Heart right ventricle (tissue), 16 donors: ENCODE results near the gene AP1AR. TPM values are rescaled to one million over a fixed set of nuclear protein-coding genes. Genes with fewer than 3 reads are reported as not detected.

Source experiments
- ATAC-seq, 8 donors: fragments of 200-7000 bp; cut with Tn5 transposase; one replicate each; pipeline ENCODE4 v1.9.1; 2020; ENCODE audit warnings: mild to moderate bottlenecking in 8 of 8, moderate library complexity in 8 of 8, moderate number of reproducible peaks in 1 of 8
- DNase-seq, 2 donors: peaks; one replicate each; pipeline ENCODE4 v3.0.0-alpha.2; 2020
- H3K27ac ChIP-seq, 10 donors: fragments of 200-600 bp; sonication (generic) in 2 of 10; one replicate each; pipeline versions ENCODE4 v1.5.0 to v1.8.0; 2020 to 2022; ENCODE audit warnings: mild to moderate bottlenecking in 3 of 10
- H3K27me3 ChIP-seq, 7 donors: fragments of 200-600 bp; one replicate each; pipeline ENCODE4 v1.8.0; 2021 to 2022; ENCODE audit warnings: mild to moderate bottlenecking in 2 of 7
- H3K36me3 ChIP-seq, 9 donors: fragments of 200-600 bp; sonication (generic) in 1 of 9; one replicate each; pipeline versions ENCODE4 v1.5.0 to v1.8.0; 2020 to 2022; ENCODE audit warnings: mild to moderate bottlenecking in 2 of 9
- H3K4me1 ChIP-seq, 9 donors: fragments of 200-600 bp; sonication (generic) in 1 of 9; one replicate each; pipeline versions ENCODE4 v1.5.0 to v1.8.0; 2020 to 2022; ENCODE audit warnings: mild to moderate bottlenecking in 4 of 9
- H3K4me3 ChIP-seq, 10 donors: fragments of 200-600 bp; sonication (generic) in 2 of 10; one replicate each; pipeline versions ENCODE4 v1.5.0 to v1.8.0; 2020 to 2022; ENCODE audit warnings: mild to moderate bottlenecking in 7 of 10, moderate library complexity in 2 of 10
- H3K9me3 ChIP-seq, 11 donors: fragments of 200-600 bp in 10 of 11; sonication (generic) in 2 of 11; one replicate each; pipeline versions ENCODE4 v1.5.0 to v1.8.0; 2013 to 2022; ENCODE audit warnings: mild to moderate bottlenecking in 2 of 11, control low read depth in 1 of 11, moderate library complexity in 1 of 11
- CTCF ChIP-seq, 9 donors: fragments of 200-600 bp; sonication (generic) in 2 of 9; IDR thresholded peaks; one replicate each; pipeline versions ENCODE4 v1.5.0 to v1.8.0; 2021 to 2022; ENCODE audit warnings: antibody characterized with exemption in 9 of 9, mild to moderate bottlenecking in 5 of 9, moderate library complexity in 1 of 9
- WGBS, 2 donors: extraction: QIAGEN DNeasy Blood & Tissue Kit; methylation state at CpG; one replicate each; pipeline ENCODE4 v1.1.7; 2013; ENCODE audit warnings: inconsistent platforms in 1 of 2; 5-methylcytosine and 5-hydroxymethylcytosine counted together
- intact Hi-C, 10 donors: fragments of 100-400 bp; cut with DNase I; formaldehyde crosslinking; loops; one replicate each; pipeline versions ENCODE4 v1.11.1 to v1.14.2; 2022
- polyA plus RNA-seq, 2 donors: library from polyadenylated mRNA; stranded (reverse); fragments of 200-250 nt; gene quantifications; one replicate each; pipeline ENCODE4 v1.2.3, GENCODE V29; 2013
- total RNA-seq, 10 donors: library from RNA; stranded (reverse); fragmentation: NEBNext Ultra II Directional in 3 of 10; extraction: Animal tissue kit (Norgen Biotek cat#: 25700) in 3 of 10; gene quantifications; one replicate each; pipeline versions ENCODE4 v1.2.1 to v1.2.4, GENCODE V29; 2021 to 2023
- donor health status: Arrhythmogenic right ventricular cardiomyopathy.
- donor health status: ischemic (EF 13 %, LVEDD 7.1; RV severe dilation, severe dysfunction).
- donor health status: healthy with polysubstance abuse.
- donor health status: DM: no; HTN: yes; CAD: no.
- donor health status: DM: no; HTN: no; CAD: no.
- donor health status: ischemic (EF 25% LVEDD 6.9; RV normal size, moderate dysfunction).
- donor health status: ischemic (EF 25% LVEDD 5.7; RV mildly dilated, moderate dysfunction).
- donor health status: healthy.
- donor health status: DM: yes; HTN: yes; CAD: no.
- donor health status: Ischemic cardiomyopathy.
- donor health status: ischemic (EF 35%, LVEDD 5.7; RV mildly dilated, moderate dysfunction).
- donor health status: nonischemic (EF 11% LVEDD 7.7; RV severe dilation, severe dysfunction).
- donor health status: DM: yes; HTN: yes; CAD: no.
- donor health status: PGD.
- donor health status: ischemic (EF 29% LVEDD 5.4; RV normal size, mild dysfunction).
- donor health status: nonischemic (EF 23%, LVEDD 6.1; RV moderate dilation, normal function).

AP1AR gene
- total and polyA plus RNA-seq, 12 donors, result 5.5 to 13.4 (median 10.6) TPM

GRCh38 chr4:112315446-112315845 is 83.9 kb downstream of the AP1AR start:
- intact Hi-C loops, result no loop called here
- peak overlapping the region in 2 of 10 donors; percentile 16 to 33 for H3K27ac ChIP-seq

GRCh38 chr4:112316360-112316759 is 84.8 kb downstream of the AP1AR start:
- Histone ChIP-seq H3K9me3 (no peaks in the 10 kb centered on the region), H3K36me3 (peaks cover 0 to 12% (median 0%) of the 10 kb centered on the region in 9 donors), H3K27ac (peak overlapping the region in 2 of 10 donors; percentile 16 to 49), H3K4me3 (no peak overlapping the region), H3K27me3 (no peaks in the 10 kb centered on the region), H3K4me1 (peaks cover 0 to 57% (median 0%) of the 10 kb centered on the region in 9 donors)
- no peak for TF ChIP-seq CTCF (IDR thresholded peaks at IDR 0.05)
- ATAC-seq, result peak in 1 of 8 donors; percentile 50
- no peak for DNase-seq
- 62 to 71% methylated on average over 2 of the region's 2 CpGs for WGBS, 2 donors
- intact Hi-C loops, result no loop called here

More at GRCh38 chr4:112315446-112315845, 83.9 kb downstream of the AP1AR start:
- H3K4me1 ChIP-seq, result peaks cover 0 to 57% (median 0%) of the 10 kb centered on the region in 9 donors
- 69 to 73% methylated on average over 3 of the region's 3 CpGs for WGBS, 2 donors
- no peak overlapping the region for H3K4me3 ChIP-seq
- DNase-seq (no peak), ATAC-seq (peak in 2 of 8 donors; percentile 47 to 51)
- H3K9me3 ChIP-seq, result no peaks in the 10 kb centered on the region
- H3K36me3 ChIP-seq, result peaks cover 0 to 12% (median 0%) of the 10 kb centered on the region in 9 donors
- no peak for TF ChIP-seq CTCF (IDR thresholded peaks at IDR 0.05)
- no peaks in the 10 kb centered on the region for H3K27me3 ChIP-seq

GRCh38 chr4:112318239-112319142 is 86.9 kb downstream of the AP1AR start:
- TF ChIP-seq CTCF (IDR thresholded peaks at IDR 0.05), result no peak
- Histone ChIP-seq H3K27ac (no peak overlapping the region), H3K4me1 (peaks cover 0 to 44% (median 0%) of the 10 kb centered on the region in 9 donors), H3K27me3 (no peaks in the 10 kb centered on the region), H3K4me3 (no peak overlapping the region), H3K9me3 (no peaks in the 10 kb centered on the region), H3K36me3 (peaks cover 0 to 12% (median 0%) of the 10 kb centered on the region in 9 donors)
- WGBS, 2 donors, result 85 to 88% methylated on average over 5 of the region's 5 CpGs
- ATAC-seq (no peak), DNase-seq (no peak)
- intact Hi-C loops, result no loop called here

Other genes starting within 250 kb of the AP1AR start
- gene FAM241A, start 86.3 kb upstream of the AP1AR start, total RNA-seq, result 1 to 10 TPM; 6.0 to 9.4 (median 7.8) TPM
- gene FAM241A, start 86.3 kb upstream of the AP1AR start, polyA plus RNA-seq, result 1 to 10 TPM; 4.1 to 7.0 TPM
- 10 to 100 TPM in 6 of 10 donors, 1 to 10 TPM in 4; 3.7 to 21.4 (median 14.2) TPM for gene TIFA, start 54.1 kb downstream of the AP1AR start, total RNA-seq
- 1 to 10 TPM; 3.5 to 3.8 TPM for gene TIFA, start 54.1 kb downstream of the AP1AR start, polyA plus RNA-seq
- gene ALPK1, start 65.6 kb downstream of the AP1AR start, total RNA-seq, result 10 to 100 TPM in 1 of 10 donors, 1 to 10 TPM in 9; 2.4 to 11.0 (median 4.5) TPM
- gene ALPK1, start 65.6 kb downstream of the AP1AR start, polyA plus RNA-seq, result 1 to 10 TPM; 1.1 to 3.9 TPM